ENCODE data around the gene DUSP10.

- TF ChIP-seq CTCF (conservative IDR thresholded peaks at IDR 0.05; ENCODE audit: low read depth, low read length) (no peak), EZH2 (IDR thresholded peaks at IDR 0.05; ENCODE audit: borderline replicate concordance, low read depth, low read length, poor library complexity, severe bottlenecking) (no peak)
Measured at GRCh38 chr1:221740993-221741702, 741 bp downstream of the DUSP10 start.

Measured in A673 (cell line).